ENCODE data around the gene CFAP99.

The CFAP99 gene

DNA sequence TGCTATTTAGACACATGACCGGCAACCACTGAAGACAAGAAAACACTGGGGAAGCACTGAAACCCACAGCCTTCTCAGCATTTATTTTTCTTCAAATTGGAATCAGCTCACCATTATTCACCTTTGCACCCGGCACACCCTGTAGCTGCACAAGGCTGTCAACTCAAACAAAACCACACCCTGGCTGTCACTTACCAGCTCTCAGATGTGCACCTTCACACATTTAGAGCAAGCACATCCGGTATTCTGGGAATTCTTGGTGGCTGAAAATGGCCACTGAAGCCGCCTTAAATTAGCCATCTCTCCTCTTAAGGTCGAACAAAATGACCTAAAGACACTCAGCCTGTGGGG, 6.2 kb upstream of the CFAP99 start:
- Histone ChIP-seq H2AFZ (ENCODE audit: low read depth, low read length) (no peak overlapping the region), H3K9me3 (ENCODE audit: insufficient read depth, low read length, severe bottlenecking) (no peaks in the 10 kb centered on the region), H3K4me2 (ENCODE audit: insufficient read depth, low read length) (peak overlapping the region; percentile 59), H3K27me3 (ENCODE audit: insufficient read depth, low read length, poor library complexity) (peaks cover 32% of the 10 kb centered on the region), H3K27ac (ENCODE audit: low read length) (peak overlapping the region; percentile 43; the same call in 1 of the 2 replicates), H3K9ac (ENCODE audit: low read depth, low read length) (no peak overlapping the region), H3K4me3 (ENCODE audit: low read depth in 1 of 2, low read length in 2 of 2) (peak overlapping the region in 1 of 2 experiments; percentile 36; a peak in 2 of 4 replicates), H3K79me2 (ENCODE audit: insufficient read depth, low read length) (no peaks in the 10 kb centered on the region), H3K4me1 (ENCODE audit: insufficient read depth, low read length) (peaks cover 34% of the 10 kb centered on the region), H3K36me3 (ENCODE audit: insufficient read depth, low read length) (no peaks in the 10 kb centered on the region), H4K20me1 (ENCODE audit: insufficient read depth, low read length) (peaks cover 70% of the 10 kb centered on the region)
- peak; percentile 62 for DNase-seq
- peak; percentile 49 for ATAC-seq (ENCODE audit: insufficient read depth, low read depth)
- TF ChIP-seq, protein P1, sequence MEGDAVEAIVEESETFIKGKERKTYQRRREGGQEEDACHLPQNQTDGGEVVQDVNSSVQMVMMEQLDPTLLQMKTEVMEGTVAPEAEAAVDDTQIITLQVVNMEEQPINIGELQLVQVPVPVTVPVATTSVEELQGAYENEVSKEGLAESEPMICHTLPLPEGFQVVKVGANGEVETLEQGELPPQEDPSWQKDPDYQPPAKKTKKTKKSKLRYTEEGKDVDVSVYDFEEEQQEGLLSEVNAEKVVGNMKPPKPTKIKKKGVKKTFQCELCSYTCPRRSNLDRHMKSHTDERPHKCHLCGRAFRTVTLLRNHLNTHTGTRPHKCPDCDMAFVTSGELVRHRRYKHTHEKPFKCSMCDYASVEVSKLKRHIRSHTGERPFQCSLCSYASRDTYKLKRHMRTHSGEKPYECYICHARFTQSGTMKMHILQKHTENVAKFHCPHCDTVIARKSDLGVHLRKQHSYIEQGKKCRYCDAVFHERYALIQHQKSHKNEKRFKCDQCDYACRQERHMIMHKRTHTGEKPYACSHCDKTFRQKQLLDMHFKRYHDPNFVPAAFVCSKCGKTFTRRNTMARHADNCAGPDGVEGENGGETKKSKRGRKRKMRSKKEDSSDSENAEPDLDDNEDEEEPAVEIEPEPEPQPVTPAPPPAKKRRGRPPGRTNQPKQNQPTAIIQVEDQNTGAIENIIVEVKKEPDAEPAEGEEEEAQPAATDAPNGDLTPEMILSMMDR (IDR thresholded peaks at IDR 0.05; ENCODE audit: borderline replicate concordance, extremely low read depth, low read length, poor library complexity, severe bottlenecking): no peak
- TF ChIP-seq EZH2 (IDR thresholded peaks at IDR 0.05; ENCODE audit: borderline replicate concordance, low read depth, low read length, severe bottlenecking): no peak

DNA sequence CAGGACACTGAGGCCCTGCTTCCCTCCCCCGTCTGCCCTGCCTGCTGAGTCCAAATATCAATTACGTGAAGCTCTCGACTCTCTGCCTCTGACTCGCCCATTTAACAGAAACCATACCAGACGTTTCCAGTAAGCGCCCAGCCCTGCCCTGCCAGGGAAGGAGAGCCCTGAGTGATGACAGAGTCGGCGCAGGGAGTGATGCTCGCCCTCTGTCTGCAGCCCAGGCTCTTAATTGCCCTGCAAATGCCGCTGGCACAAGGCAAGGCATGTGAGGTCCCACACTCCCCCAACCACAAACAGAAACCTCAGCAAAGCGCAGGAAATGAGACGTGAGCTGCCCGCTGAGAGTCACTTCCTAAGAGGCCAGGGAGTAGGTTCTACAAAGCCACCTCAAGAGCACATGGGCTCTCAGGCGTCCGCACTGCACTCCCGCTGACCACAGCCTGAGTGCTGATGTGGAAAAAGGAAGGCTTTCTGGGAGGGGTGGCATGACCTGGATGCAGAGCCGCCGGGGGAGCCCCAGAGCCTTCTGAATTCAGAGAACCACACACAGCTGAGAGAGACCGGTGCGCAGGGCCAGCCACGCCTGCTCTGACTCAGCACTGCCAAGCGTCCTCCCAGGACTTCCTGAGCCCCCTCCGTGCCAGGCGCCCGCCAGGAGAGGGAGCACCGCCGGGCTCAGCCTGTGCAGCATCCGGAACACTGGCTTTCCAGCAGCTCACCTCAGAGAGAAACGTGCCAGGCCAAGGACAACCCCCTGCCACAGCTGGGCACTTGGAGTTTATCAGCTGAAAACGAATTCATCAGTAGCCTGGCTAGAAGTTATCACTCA, 5.7 kb upstream of the CFAP99 start:
- H3K9me3 ChIP-seq (ENCODE audit: insufficient read depth, low read length, severe bottlenecking): no peaks in the 10 kb centered on the region
- peak overlapping the region in 1 of 2 experiments; percentile 36; a peak in 2 of 4 replicates for H3K4me3 ChIP-seq (ENCODE audit: low read depth in 1 of 2, low read length in 2 of 2)
- DNase-seq (peak; percentile 90), ATAC-seq (ENCODE audit: insufficient read depth, low read depth) (peak; percentile 88)
- H3K4me2 ChIP-seq (ENCODE audit: insufficient read depth, low read length): peak overlapping the region; percentile 59
- H3K79me2 ChIP-seq (ENCODE audit: insufficient read depth, low read length): no peaks in the 10 kb centered on the region
- H3K4me1 ChIP-seq (ENCODE audit: insufficient read depth, low read length): peaks cover 34% of the 10 kb centered on the region
- peaks cover 32% of the 10 kb centered on the region for H3K27me3 ChIP-seq (ENCODE audit: insufficient read depth, low read length, poor library complexity)
- peak overlapping the region; percentile 43; the same call in 1 of the 2 replicates for H3K27ac ChIP-seq (ENCODE audit: low read length)
- H2AFZ ChIP-seq (ENCODE audit: low read depth, low read length): no peak overlapping the region
- peaks cover 66% of the 10 kb centered on the region for H4K20me1 ChIP-seq (ENCODE audit: insufficient read depth, low read length)
- no peak overlapping the region; the same call in 1 of the 2 replicates for H3K9ac ChIP-seq (ENCODE audit: low read depth, low read length)
- TF ChIP-seq, protein P1 (IDR thresholded peaks at IDR 0.05; ENCODE audit: borderline replicate concordance, extremely low read depth, low read length, poor library complexity, severe bottlenecking): peak; percentile 70
- TF ChIP-seq EZH2 (IDR thresholded peaks at IDR 0.05; ENCODE audit: borderline replicate concordance, low read depth, low read length, severe bottlenecking): no peak
- no peaks in the 10 kb centered on the region for H3K36me3 ChIP-seq (ENCODE audit: insufficient read depth, low read length)

DNA sequence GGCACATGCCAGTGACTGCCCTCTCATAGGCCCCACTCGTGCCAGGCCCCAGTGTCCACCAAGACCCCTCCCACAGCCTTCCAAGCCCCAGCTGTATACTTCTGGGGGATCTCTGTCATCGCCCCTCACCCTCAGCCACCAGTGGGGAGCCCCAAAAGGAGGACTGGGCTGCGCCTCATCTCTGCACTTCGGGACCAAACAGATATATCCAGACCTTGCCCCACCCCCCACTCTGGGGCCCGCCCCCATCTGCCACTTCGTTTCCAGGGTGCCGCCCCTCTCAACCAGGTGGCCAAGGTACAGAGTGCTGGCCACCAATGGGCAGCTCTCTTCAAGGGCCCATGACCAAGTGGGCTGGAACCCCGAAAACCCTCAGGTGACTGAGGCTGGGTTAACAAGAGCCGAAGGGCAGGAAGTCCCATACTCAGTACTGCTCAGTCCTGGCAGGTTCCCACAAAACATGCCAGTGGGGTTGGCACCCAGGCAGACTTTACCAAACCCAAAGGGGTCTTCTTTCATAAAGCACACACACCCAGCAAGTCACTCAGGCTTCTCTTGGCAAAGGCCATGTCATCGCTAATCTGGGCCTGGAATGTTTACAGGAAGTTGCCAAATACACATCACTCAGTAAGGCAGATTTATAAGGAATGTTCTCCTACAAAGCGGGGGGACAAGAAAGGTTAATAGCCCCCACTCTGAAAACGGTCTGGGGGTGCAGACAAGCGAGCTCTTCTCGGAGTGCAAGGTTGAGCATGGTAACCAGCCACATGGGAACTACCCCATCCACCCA, 4.7 kb upstream of the CFAP99 start:
- Histone ChIP-seq H4K20me1 (ENCODE audit: insufficient read depth, low read length) (peaks cover 58% of the 10 kb centered on the region), H3K4me2 (ENCODE audit: insufficient read depth, low read length) (peak overlapping the region; percentile 59), H3K27me3 (ENCODE audit: insufficient read depth, low read length, poor library complexity) (peaks cover 35% of the 10 kb centered on the region), H2AFZ (ENCODE audit: low read depth, low read length) (no peak overlapping the region), H3K4me3 (ENCODE audit: low read depth in 1 of 2, low read length in 2 of 2) (peak overlapping the region in 1 of 2 experiments; percentile 36; a peak in 2 of 4 replicates), H3K9me3 (ENCODE audit: insufficient read depth, low read length, severe bottlenecking) (no peaks in the 10 kb centered on the region), H3K9ac (ENCODE audit: low read depth, low read length) (no peak overlapping the region; the same call in 1 of the 2 replicates), H3K79me2 (ENCODE audit: insufficient read depth, low read length) (no peaks in the 10 kb centered on the region), H3K4me1 (ENCODE audit: insufficient read depth, low read length) (peaks cover 38% of the 10 kb centered on the region), H3K27ac (ENCODE audit: low read length) (no peak overlapping the region), H3K36me3 (ENCODE audit: insufficient read depth, low read length) (no peaks in the 10 kb centered on the region)
- TF ChIP-seq, protein P1 (IDR thresholded peaks at IDR 0.05; ENCODE audit: borderline replicate concordance, extremely low read depth, low read length, poor library complexity, severe bottlenecking): no peak
- no peak for TF ChIP-seq EZH2 (IDR thresholded peaks at IDR 0.05; ENCODE audit: borderline replicate concordance, low read depth, low read length, severe bottlenecking)
- DNase-seq: no peak
- no peak for ATAC-seq (ENCODE audit: insufficient read depth, low read depth)
